ENCODE data around the gene PRPF40B.

PRPF40B gene

GRCh38 chr12:49675137-49675536, 51.8 kb downstream of the PRPF40B start:
- Histone ChIP-seq H3K27ac (peak overlapping the region; percentile 82 to 97), H3K27me3 (no peaks in the 10 kb centered on the region), H3K36me3 (no peaks in the 10 kb centered on the region), H3K4me1 (peaks cover 0 to 54% (median 49%) of the 10 kb centered on the region in 4 donors), H3K9me3 (no peaks in the 10 kb centered on the region), H3K4me3 (no peak overlapping the region)
- TF ChIP-seq CTCF (IDR thresholded peaks at IDR 0.05) = no peak
- intact Hi-C loops (cut with DNase I; ENCODE audit: low total_unique reads) = no loop called here
- DNase-seq = no peak

GRCh38 chr12:49678711-49679110, 55.4 kb downstream of the PRPF40B start:
- H3K36me3 ChIP-seq = no peaks in the 10 kb centered on the region
- H3K4me3 ChIP-seq = no peak overlapping the region
- no peak for TF ChIP-seq CTCF (IDR thresholded peaks at IDR 0.05)
- DNase-seq = no peak
- no peaks in the 10 kb centered on the region for H3K9me3 ChIP-seq
- H3K27ac ChIP-seq = no peak overlapping the region
- H3K4me1 ChIP-seq = peaks cover 0 to 23% (median 18%) of the 10 kb centered on the region in 4 donors
- no peaks in the 10 kb centered on the region for H3K27me3 ChIP-seq
- intact Hi-C loops (cut with DNase I; ENCODE audit: low total_unique reads) = no loop called here

GRCh38 chr12:49680075-49680474, 56.7 kb downstream of the PRPF40B start:
- no peak overlapping the region for H3K4me3 ChIP-seq
- intact Hi-C loops (cut with DNase I; ENCODE audit: low total_unique reads) = no loop called here
- H3K27ac ChIP-seq = no peak overlapping the region
- no peaks in the 10 kb centered on the region for H3K9me3 ChIP-seq
- peaks cover 0 to 18% (median 8%) of the 10 kb centered on the region in 4 donors for H3K4me1 ChIP-seq
- H3K36me3 ChIP-seq = no peaks in the 10 kb centered on the region
- no peaks in the 10 kb centered on the region for H3K27me3 ChIP-seq
- DNase-seq = no peak
- TF ChIP-seq CTCF (IDR thresholded peaks at IDR 0.05) = no peak

GRCh38 chr12:49683599-49684309, 60.4 kb downstream of the PRPF40B start:
- no peak overlapping the region for H3K4me3 ChIP-seq
- no peaks in the 10 kb centered on the region for H3K27me3 ChIP-seq
- H3K36me3 ChIP-seq = no peaks in the 10 kb centered on the region
- peaks cover 0 to 33% (median 5%) of the 10 kb centered on the region in 4 donors for H3K4me1 ChIP-seq
- TF ChIP-seq CTCF (IDR thresholded peaks at IDR 0.05) = no peak
- DNase-seq = no peak
- H3K9me3 ChIP-seq = no peaks in the 10 kb centered on the region
- H3K27ac ChIP-seq = no peak overlapping the region
- intact Hi-C loops (cut with DNase I; ENCODE audit: low total_unique reads) = no loop called here

GRCh38 chr12:49684310-49684854, 61.0 kb downstream of the PRPF40B start:
- Histone ChIP-seq H3K9me3 (no peaks in the 10 kb centered on the region), H3K4me3 (no peak overlapping the region), H3K27ac (no peak overlapping the region), H3K36me3 (no peaks in the 10 kb centered on the region), H3K27me3 (no peaks in the 10 kb centered on the region), H3K4me1 (peaks cover 0 to 37% (median 7%) of the 10 kb centered on the region in 4 donors)
- TF ChIP-seq CTCF (IDR thresholded peaks at IDR 0.05) = no peak
- intact Hi-C loops (cut with DNase I; ENCODE audit: low total_unique reads) = no loop called here
- DNase-seq = no peak
